Inflammatory macrophage treated with lipopolysaccharide for 4 hours (primary cell): Measurements from ENCODE around the gene MRI1.
"Not testable (repeated sequence)": the region's sequence is repeated elsewhere in the genome, so short reads cannot be mapped to it uniquely, and the experiment has no call there.

Experiments
- DNase-seq: peaks from one replicate; pipeline ENCODE4 v3.0.0-alpha.2; 2020

MRI1 gene

GRCh38 chr19:13762635-13763235 is 1.6 kb upstream of the MRI1 start:
- DNase-seq = no peak

DNA sequence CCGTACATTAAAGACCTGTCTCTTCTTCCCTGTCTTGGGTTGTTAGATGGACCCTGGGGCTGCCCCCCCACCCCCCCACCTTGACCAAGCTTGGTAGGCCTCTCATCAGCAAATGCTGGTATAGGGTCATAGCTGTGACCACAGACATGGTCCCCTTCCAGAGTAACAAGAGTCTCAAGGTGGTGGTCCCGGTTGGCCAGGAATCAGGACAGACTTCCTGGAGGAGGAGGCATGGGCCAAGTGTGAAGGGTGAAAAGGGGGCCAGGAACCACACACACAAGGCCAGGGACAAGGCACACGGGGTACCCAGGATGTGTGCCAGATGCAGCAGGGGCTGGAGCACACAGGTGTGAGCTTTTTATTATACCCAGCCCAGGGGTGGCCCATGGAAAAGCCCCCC is 1.1 kb upstream of the MRI1 start:
- DNase-seq = no peak

DNA sequence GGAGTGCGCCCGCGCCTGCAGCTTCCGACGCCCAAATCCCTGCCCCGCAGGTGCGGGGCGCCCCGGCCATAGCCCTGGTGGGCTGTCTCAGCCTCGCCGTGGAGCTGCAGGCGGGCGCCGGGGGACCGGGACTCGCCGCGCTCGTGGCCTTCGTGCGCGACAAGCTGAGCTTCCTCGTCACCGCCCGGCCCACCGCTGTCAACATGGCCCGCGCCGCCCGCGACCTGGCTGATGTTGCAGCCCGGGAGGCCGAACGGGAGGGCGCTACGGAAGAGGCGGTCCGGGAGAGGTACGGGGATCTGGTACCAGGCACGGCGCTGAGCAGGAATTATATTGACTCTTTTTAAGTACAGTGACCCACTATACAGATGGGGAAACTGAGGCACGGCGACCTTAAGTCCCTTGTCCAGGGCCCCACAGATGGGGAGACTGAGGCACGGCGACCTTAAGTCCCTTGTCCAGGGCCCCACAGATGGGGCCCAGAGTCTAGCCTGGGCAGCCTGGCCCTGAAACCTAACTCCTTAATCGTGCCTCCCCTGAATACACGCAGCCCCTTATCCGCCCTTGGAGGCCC is 586 bp downstream of the MRI1 start:
- DNase-seq = peak; percentile 34

DNA sequence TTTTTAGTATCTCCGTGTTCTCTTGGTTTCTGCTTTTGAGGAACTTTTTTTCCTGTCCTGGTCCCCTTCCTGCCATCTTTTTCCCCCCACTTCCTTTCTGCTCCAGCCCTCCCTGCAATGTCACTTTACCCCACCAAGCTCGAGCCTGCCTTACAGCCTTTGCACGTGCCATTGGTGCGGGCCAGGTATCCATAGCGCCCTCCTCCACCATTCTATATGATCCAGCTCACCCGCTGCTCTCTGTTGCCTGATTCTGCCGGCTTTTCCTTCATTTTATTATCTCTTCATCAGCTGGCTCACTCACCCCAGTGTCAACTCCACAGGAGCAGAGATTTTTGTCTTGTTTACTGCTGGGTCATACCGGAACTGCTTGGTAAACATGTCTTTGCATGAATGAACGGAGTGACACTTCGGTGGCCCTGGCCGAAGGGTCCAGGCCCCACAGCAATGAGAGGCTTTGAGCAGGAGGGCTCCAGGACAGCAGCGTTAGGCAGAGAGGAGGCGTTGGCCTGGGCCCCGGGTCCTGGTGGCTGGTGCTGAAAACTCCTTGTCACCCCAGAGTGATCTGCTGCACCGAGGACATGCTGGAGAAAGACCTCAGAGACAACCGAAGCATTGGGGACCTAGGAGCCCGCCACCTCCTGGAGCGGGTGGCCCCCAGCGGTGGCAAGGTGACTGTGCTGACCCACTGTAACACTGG is 1.2 kb downstream of the MRI1 start:
- no peak for DNase-seq

DNA sequence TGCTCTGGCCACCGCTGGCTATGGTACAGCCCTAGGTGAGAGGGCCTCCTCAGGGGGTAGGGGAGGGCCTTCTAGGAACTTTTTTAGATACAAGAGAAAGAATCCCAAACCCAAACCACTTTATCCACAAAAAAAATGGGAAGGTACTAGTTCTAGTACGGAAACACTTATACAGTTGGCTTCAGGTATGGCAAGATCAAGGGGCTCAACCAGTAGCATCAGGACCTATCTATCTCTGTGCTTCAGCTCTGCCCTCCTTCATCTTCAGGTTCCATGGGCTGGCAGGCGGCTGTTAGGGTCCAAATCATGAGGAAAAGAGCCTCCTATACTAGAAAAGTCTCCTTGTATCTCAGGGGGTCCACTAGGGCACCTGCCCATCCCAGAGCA is 1.8 kb downstream of the MRI1 start:
- DNase-seq = no peak

GRCh38 chr19:13768510-13768909 is 4.2 kb downstream of the MRI1 start:
- DNase-seq = no peak

GRCh38 chr19:13770013-13770635 is 5.8 kb downstream of the MRI1 start:
- no peak for DNase-seq

DNA sequence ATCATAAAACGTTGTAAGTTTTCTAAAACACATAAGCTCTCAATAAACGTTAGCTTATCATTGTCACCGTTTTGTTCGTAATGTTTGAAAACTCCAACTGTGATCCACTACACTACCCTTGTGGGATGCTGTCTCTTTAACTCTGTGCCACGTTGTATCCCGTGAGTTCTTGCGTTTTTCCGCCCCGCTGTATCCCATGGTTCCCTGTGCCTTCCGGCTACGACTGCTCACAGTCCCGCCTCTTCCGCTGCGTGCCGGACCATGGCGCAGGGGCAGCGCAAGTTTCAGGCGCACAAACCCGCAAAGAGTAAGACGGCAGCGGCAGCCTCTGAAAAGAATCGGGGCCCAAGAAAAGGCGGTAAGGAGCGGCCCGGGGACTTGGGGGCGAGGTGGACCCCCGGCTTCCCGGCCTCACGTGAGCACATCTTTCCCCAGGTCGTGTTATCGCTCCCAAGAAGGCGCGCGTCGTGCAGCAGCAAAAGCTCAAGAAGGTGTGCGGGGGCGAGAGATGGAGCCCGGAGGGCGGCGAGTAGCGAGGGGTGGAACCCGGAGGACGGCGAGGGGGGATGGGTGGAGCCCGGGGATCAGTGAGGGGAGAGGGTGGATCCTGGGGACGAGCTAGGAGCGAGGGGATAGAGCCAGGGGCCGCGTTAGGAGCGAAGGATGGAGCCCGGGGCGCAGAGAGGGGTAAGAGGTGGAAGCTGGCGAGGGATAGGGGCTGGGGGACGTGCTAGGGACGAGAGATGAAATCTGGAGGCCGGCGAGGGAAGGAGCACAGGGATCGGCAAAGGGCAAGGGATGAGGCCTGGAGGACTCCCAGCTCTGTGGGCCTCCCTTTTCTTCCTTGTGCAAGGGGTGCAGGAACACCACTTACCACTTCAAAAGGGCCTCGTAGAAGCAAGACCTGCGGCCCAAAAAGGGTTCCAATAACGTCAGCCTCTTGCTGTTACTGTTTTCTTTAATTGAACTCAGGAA is 10.2 kb downstream of the MRI1 start, which contains the start of gene C19orf53:
Gene C19orf53 (plus strand): TSS at position 240 of the 975 bp plus-strand sequence. CDS start 22 bp downstream, at position 262.
- peak; percentile 93 for DNase-seq

DNA sequence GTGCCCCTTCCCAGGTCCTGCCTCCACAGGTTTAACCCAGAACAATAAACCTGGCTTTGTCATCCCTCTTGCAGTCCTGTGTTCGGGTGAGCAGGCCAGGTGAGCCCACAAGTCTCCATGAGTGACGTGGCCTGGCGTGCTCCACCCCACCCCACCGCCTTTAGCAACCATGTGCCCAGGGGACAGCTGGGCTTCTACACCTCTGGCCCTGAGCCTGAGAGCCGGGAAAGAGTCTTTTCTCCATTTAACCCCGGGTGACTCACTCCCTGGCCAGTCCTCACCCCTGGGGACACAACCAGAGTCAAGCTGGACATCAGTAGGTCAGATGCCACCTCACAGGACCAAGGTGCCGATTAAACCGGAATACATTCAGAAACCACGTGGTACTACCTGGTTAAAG is 14.1 kb downstream of the MRI1 start:
- DNase-seq = no peak

GRCh38 chr19:13778847-13779246 is 14.5 kb downstream of the MRI1 start:
- no peak for DNase-seq

DNA sequence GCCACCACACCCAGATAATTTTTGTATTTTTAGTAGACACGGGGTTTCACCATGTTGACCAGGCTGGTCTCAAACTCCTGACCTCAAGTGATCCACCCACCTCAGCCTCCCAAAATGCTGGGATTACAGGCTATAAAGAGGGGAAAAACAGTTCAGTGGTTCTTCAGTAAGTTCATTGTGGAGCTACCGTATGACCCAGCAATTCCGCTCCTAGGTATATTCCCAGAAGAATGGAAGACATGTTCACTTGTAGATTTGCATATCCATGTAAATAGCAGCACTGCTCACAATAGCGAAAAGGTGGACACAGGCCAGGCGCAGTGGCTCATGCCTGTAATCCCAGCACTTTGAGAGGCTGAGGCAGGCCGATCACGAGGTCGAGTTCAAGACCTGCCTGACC is 15.5 kb downstream of the MRI1 start:
- DNase-seq = not testable (repeated sequence)

- DNase-seq = peak; percentile 43
Measured at GRCh38 chr19:13781547-13781946, 17.2 kb downstream of the MRI1 start.

DNA sequence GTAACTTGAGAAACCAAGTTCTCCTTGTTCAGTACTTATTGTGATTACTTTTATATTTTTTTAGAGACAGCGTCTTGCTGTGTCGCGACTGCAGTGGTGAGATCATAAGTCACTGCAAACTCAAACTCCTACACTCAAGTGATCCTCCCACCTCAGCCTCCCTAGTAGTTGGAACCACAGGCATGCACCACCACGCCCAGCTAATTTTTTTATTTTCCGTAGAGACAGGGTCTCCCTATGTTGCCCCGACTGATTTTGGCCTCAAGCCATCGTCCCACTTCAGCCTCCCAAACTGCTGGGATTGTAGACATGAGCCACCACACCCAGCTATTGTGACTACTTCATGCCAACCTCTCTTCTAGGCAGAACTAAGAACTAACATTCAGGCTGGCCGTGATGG is 18.2 kb downstream of the MRI1 start:
- DNase-seq = no peak

- no peak for DNase-seq
Measured at GRCh38 chr19:13783565-13784500, 19.5 kb downstream of the MRI1 start.

- DNase-seq = peak; percentile 60
Measured at GRCh38 chr19:13784731-13785452, 20.6 kb downstream of the MRI1 start.

DNA sequence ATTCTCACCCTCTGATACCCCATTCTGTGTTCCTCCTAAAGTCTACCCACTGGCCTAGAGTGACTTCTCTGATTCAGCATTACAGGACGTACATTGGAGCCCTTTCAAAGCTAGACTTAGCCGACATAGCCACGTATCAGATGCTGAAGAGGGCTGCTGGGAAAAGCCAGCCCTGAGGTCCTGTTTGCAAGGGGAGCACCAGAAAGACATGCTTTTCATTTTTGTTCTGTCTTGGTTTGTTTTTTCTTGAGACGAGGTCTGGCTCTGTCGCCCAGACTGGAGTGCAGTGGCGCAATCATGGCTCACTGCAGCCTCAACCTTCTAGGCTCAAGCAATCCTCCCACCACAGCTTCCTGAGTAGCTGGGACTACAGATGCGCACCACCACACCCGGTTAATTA is 24.7 kb downstream of the MRI1 start:
- peak; percentile 42 for DNase-seq

GRCh38 chr19:13790354-13790753 is 26.0 kb downstream of the MRI1 start:
- DNase-seq = peak; percentile 69

DNA sequence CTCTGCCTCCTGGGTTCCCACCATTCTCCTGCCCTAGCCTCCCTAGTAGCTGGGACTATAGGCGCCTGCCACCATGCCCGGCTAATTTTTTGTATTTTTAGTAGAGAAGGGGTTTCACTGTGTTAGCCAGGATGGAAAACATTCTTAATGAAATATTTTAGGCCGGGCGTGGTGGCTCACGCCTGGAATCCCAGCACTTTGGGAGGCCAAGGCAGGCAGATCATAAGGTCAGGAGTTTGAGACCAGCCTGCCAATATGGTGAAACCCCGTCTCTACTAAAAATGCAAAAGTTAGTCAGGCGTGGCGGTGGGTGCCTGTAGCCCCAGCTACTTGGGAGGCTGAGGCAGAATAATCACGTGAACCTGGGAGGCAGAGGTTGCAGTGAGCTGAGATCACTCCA is 29.0 kb downstream of the MRI1 start:
- not testable (repeated sequence) for DNase-seq

DNA sequence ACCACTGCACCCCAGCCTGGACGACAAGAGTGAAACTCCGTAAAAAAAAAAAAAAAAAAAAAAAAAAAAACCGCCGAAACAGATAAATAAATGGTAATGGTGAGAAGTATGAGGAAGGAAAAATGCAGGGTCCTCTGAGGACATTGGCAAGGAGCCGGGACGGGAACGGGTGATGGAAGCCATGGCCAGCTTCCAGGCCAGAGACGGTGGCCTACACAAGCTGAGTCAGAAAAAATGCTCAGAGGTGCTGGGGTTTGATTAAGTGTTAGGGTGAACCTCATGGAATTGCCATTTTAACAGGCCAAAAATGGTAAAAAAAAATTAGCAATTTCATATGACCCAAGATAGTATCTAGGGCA is 30.1 kb downstream of the MRI1 start:
- DNase-seq = no peak

DNA sequence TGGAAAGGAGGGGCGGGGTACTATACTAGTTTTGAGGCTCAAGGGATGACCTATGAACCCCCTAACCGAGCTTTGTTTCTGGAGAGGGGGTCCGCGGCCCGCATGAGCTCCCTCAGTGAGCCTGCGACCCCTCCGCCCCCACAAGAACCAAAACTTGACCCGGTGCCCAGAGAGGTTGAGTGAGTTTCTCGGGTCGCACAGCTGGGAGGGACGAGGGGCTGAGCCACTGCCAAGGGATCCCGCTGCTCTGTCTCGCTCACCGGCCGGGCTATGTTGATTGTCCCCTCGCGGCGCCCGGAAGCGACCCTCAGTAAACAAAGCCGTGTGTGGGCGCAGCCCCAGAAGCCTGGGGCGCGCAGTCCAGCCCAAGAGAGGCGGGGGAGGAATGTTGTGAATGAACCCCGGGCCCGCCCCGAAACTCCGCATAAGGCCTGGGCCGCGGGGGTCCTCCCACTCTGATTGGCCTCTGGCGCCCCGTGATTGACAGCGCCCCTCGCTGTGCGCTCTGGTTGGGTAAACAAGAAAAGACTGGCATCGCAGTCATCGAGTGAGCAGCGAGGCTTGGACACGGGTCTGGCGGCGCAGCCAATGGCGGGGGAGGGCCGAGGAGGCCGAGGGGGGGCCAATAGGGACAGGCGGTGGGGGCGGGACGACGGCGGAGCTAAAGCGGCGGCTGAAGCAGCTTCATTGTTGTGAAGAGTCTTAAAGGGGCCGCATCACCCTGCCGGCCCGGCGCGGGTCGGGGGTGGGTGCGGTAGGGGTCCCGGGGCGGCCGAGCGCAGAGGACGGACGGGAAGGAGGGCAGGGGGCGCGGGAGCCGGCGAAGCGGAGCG is 30.7 kb downstream of the MRI1 start, which contains the start of gene ZSWIM4:
Gene ZSWIM4 (plus strand): TSS at position 687 of the 833 bp plus-strand sequence. CDS start 206 bp downstream, outside the sequence.
- peak; percentile 99 for DNase-seq
